Stimulated activated CD4-positive, alpha-beta T cell treated with anti-CD3 and anti-CD28 coated beads, TNF-alpha, amount 100 ng/mL, for 4 hours (primary cell): ENCODE results near the gene MRPS22.

Experiments used
- DNase-seq, 3 experiments: peaks; one replicate each; pipeline ENCODE4 v3.0.0-alpha.2; 2020; ENCODE audit warnings: low read depth in 3 of 3

Gene MRPS22

GRCh38 chr3:139343895-139344856 lies at the start of gene MRPS22:
Gene MRPS22 (plus strand): TSS chr3:139344020. CDS start chr3:139344027, 7 bp downstream.
- peak; percentile 59 to 69 (median 60) for DNase-seq

- no peak for DNase-seq
Observed at GRCh38 chr3:139295040-139295439, 48.8 kb upstream of the MRPS22 start.

DNA sequence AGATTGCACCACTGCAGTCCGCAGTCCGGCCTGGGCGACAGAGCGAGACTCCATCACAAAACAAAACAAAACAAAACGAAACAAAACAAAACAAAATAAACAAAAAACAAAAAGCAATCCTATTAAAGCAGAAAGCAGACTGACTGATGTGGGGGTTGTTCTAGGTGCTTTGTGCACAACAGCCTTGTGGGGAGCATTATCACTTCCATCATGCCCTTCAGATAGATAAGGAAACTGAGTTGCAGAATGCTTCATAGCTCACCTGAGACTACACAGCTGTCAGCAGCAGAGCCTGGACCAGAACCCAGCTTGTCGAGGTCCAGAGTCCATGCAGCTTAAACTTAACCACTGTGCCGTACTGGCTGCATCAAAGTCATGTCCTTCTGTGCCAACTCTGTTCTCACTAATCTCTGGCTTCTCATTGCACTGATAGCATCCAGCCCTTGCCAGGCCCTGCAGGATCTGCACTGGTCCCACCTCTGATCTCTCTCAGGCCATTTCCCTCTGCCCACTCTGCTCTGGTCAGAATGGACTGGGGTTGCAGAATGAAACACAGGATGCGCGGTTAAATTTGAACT lies 47.6 kb upstream of the MRPS22 start:
- DNase-seq, result no peak

- DNase-seq, result no peak
Observed at GRCh38 chr3:139297588-139298311, 46.1 kb upstream of the MRPS22 start.

DNA sequence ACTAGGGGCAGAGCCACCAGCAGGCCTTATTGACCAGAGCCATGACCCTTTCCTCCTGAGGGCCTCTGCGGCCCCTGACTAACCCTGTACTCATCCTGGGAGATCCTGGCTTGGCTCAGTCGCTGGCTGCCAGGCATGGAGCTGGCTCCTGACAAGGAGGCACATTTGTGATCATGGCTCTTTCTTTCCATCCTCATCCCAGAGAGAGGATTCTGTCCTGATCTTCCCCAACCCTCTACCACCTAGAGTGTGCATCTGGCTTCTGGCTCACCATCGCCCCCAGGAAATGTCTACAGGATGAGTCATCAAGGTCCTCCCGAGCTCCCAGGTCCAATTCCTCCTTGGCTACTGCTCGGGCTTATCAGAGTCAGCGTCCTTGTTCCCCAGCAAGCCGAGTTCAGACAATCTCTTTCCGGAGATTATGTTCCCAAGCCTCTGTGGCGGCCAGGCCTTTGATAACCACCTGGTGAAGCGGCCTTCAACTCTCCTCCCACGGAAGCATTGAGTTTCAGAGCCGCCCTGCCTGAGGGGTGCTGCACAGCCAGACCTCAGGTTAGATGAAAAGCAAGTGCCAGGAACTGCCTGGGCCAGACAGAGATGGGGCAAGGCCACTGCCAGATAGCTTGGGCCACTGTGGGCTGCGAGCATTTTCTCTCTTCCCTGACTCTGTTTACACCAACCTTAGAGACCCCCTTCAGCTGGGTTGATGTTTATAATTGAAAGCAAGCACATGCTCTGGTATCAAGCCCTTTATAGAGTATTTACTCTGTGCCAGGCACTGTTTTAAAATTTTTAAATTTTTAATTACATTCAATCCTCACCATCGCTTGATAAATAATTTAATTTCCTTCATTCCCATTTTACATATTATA lies 44.3 kb upstream of the MRPS22 start:
- DNase-seq, result no peak

DNA sequence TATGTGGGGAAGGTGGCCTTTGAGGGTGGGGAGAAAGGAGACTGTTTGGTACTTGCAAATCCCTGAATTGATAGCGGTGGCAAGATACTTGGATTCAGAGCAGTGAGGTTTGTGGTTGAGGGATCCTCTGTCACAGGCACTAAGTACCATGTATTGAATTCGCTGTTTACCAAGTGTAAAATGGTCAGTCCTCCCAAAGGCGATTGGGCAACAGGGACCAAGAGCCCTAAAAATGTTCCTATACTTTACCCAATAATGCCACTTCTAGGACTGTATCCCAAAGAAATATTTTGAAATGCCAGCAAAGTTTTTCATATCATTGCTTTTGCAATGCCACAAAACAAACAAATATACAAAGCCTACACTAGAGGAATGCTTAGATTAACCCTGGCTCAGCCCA lies 43.4 kb upstream of the MRPS22 start:
- DNase-seq, result no peak

DNA sequence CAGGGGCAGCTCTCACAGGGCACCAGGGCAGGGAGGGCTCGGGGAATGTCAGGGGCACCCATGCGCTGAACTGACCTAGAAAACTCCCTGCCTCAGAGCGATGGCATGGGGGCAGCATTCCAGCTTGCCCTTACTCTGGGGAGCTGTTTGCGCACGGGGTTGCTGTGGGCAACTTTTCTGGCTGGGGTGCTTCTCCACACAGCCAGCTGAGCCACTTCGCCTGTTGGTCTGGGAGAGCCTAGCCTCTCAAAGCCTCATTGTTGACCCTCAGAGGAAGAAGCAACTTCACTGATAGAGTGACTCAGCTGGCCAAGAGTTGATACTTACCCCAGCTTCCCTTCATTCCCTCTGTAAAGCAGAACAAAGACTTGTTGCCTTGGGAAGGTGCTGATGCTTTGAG lies 42.6 kb upstream of the MRPS22 start:
- DNase-seq, result no peak

DNA sequence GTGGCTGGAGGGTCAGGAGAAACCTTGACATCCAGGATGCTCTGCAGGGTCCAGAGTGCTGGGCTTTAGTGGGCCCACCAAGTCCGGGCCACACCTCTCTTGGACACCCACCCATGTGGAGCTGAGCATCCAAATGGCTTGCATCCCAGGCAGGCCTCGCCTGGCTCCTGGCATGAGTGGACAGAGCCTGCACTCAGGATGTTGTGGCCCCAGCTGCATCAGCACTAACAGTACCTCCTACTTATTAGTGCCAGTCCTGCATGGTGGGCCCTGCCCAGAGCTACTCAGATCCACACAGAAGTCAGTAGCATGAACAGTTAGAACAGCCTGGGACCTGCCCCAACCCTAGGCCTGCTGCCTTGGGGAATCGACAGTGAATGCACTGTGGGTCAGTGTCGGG lies 42.2 kb upstream of the MRPS22 start:
- DNase-seq, result no peak

DNA sequence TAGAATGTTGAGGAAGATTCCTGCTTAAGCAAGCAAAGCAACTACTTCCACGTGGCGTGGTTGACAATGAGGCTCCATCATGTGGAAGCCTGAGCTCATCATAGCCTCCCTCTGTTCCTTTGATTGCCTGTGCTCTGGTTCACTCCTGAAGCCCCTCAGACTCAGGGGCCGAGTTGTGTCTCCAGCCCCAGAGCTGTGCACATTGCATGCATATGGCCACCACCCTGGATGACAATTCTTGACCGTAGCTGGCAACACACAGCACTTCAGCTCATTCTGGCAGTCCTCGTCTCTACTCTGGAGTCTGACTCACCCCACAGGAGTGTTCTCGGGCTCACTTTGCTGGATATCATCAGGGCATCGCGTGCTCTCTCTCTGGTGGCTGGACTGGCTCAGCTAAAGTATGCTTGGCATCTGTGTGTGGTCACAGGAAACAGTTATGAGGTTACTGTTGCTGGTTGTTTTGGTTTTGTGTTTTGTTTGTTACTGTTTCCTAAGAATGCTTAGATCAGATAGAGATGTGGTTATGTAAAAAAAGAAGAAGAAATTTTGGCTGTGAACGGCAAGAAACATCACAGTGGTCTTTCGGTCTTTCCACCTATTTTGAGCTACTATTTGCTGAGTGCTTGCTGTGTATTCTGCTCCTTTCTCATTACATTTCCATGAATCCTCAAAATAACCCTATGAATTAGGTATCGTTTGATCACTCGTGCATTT lies 41.6 kb upstream of the MRPS22 start:
- no peak for DNase-seq

DNA sequence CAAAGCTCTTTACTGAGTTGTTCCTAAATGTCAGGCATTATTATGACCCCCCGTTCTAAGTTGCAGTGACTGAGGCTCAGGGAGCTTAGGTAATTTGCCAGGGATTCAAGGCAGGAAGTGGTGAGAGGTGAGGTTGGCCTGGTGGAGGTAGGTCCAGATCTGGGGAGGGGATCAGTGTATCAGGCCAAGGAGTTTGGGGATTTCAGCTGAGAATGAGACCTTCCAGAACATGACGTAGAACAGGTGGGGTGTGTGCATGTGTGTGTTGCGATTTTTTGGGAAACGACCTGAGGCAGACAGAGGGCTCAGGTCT lies 41.1 kb upstream of the MRPS22 start:
- no peak for DNase-seq

- no peak for DNase-seq
Observed at GRCh38 chr3:139303216-139303615, 40.6 kb upstream of the MRPS22 start.

DNA sequence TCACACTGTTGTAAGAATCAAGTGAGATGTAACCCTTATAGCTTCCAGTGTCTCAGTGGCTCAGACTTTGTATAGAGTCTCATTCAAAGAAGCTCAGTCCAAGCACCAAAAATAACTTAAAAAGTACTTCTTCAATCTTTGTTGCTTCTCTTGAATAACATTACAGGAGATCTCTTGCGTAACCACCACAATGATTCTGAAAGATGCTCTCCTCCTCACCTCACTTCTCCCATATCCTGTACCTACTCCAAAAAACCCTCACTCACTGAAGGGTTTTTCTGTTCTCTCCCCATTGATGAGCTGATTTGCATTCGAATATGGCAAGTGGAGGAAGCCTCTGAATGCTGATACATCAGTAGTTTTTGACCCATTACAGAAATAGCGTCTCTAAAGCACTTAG lies 39.4 kb upstream of the MRPS22 start:
- DNase-seq, result no peak

GRCh38 chr3:139306078-139306477 lies 37.7 kb upstream of the MRPS22 start:
- DNase-seq, result no peak

DNA sequence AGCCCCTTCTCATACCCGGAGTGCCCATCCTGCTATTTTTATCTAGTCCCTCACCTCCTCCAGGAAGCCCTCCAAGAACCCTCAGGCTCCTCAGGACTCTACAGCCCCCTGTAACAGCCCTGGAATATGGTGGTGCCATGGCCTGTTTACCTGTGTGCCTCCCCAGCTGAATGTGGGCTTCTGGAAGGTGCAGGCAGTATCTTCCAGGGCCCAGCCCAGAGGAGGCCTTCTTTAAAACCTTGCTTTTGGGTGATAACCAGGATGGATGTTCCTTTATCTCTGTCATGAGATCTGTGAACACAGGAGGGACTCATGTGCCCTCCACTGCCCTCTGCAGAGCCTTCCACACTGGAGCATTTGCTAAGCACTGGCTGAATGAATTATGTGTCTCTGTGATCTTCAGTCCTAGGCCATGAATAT lies 36.7 kb upstream of the MRPS22 start:
- DNase-seq, result no peak

DNA sequence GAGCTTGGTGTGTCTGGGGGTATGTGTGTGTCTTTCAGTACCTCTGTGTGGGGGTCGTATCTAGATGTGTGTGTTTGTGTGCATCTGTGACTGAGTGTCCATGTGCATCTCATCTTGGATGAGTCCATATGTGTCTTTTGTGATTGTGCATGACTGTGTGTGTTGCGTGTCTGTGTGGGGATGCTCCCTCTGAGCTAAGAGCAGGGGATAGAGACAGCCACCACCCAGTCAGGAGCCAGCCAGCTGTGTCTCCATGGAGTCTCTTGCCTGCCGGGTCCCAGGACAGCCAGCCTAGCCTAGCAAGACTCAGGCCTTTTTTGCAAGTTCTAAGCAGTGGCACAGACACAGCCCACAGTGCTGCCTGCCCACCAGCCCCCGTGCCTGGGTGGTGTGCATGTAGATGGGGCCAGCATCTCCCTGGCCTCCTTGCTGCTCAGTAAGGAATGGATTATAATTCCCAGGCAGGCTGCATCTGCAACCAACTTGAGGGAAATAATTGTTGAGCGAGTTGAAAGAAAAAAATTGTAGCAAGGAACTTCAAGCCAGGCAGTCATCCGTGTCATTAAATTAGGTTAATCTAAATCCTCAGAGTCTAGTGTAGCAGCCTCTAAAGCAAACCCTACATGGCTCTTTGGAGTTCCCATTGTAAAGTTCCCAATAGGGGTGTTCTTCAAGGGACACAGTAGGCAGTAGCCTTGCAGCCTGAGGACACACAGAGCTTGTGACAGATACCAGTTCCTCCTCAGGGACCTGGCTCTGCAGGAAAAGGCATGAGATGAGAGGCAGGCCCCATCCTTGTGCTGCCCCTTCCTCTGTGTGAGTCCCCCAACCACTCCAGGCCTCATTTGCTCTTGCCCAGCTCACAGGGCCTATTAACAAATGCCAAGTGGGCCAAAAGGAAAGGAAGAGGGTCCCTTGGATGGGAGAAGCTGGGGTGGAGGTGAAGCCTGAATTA lies 35.9 kb upstream of the MRPS22 start:
- no peak for DNase-seq

DNA sequence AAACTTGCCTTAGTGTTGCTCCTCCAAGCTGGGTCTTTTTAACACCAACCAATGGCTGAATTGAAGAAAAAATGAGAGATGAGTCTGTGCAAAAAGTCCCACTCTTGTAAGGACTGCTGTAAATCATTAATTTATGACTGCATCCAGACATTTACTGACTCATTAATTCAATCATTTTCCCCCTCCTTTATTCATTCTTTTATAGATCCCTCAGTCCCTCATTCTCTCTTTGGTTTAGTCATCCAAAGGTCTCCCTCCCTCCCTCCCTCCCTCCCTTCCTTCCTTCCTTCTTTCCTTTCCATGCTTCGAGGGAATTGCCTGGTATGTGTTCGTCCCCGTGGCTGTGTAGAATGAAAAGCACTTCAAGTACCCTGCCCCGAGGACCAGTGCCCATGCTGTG lies 35.3 kb upstream of the MRPS22 start:
- DNase-seq, result no peak

DNA sequence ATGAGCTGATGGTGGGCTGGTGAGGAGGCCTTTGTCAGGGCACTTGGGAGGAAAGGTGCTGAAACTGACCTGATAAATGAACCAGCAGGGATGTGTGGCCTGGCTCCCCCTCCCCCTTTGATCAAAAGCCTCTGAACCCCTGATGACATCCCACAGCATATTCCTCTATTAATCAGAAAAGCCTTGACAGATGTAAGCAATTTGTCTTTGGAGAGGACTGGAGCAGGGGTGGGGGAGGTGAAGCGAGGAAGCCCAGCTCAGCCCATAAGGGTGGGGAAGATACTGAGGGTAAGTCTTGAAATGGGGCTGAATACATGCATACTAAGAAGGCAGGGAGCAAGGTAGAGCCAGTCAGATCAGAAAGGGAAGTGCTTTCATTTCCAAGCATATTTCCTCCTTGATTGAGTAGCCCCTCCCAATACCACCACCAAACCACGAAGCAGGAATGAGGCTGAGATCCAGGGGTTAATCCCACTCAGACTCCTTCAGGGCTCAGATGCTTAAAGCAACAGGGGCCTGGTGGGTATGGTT lies 34.7 kb upstream of the MRPS22 start:
- DNase-seq, result no peak

- DNase-seq, result no peak
Observed at GRCh38 chr3:139309880-139310279, 33.9 kb upstream of the MRPS22 start.

DNA sequence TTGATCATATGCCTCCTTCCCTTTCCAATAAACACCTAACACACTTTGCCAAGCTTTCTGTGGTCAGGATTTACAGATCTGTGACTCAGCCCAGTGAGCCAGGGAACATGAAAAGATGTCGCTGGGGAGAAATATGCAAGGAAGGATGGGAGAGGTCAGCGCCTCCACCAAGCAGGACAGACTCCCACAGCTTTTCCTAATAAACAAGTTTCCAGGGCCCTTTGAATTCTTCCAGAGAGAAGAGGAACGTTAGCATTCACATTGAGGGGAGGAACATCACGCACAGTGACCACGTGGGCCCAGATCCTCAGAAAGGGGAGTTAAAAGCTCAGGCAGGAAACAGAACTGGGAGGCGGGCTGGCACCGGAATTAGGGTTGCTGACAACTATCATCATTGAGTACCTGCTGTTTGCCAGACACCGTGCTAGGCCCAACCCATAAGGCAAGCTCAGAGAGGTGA lies 33.3 kb upstream of the MRPS22 start:
- no peak for DNase-seq

DNA sequence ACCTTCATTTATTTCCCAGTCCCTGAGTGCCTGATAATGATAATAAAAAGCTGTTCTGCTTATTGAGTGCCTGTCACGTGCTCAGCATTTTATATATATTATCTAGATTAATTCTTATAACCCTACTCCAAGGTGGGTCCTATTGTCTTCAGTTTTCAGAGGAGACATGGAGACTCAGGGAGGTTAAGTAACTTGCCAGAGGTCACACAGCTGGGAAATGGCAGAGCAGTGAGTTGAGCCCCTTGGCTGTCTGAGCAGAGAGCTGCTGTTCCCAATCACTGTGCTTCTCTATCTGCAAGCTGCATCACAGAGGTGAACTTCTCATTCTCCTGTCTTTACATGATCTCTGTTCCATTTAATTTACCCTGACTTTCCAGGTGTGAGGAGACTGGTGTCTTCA lies 32.3 kb upstream of the MRPS22 start:
- no peak for DNase-seq
